IPS-NIHi7 (cell line): ENCODE data around the gene AP1B1.
"Not testable (repeated sequence)": the region's sequence is repeated elsewhere in the genome, so short reads cannot be mapped to it uniquely, and the experiment has no call there.

Experiments used
- DNase-seq: peaks from one replicate; pipeline ENCODE4 v3.0.0; 2012; ENCODE audit warnings: mixed read lengths; ENCODE audit errors: extremely low spot score

The AP1B1 gene

DNA sequence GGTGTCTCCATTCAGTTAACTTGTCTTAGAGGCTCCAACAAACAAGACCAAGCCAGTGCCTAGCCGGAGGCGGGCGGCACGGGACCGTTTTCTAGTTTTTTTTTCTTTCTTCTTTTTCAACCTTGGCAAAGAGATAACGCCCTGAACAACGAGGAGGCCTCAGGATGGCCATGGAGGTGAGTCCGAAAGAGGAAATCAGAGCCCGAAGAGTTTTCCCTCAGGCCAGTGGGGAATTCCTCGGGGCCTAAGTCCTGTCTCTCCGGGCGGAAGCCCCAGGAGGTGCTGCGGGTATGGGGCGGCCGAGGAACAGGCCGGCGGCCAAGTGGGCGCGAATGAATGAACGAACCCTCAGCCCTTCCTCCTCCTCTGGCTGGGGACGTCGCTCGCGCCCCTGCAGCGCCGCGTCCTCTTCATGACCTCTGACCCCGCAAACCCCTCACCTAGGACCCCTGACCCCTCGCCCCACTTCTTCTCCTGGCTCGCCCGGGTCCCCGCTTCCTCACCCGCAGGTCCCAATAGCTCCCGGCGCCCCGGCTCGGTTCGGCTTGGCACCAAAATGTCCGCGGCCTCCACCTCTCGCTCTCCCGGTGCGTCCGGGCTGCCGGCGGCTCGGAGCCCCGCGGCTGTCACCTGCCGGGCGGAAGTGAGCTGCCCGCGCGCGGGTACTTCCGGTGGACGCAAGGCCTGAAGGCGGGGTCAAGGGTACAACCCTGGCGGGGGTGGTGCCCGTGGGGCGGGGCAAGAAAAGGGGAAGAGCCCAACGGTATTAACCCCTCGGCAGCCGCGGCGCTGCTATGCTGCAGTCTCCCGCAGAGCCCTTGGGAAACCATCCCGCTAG lies at the start of gene AP1B1:
AP1B1 (minus strand) TSS at position 650 of the 838 bp plus-strand sequence. CDS start 21,327 bp downstream, outside the sequence.
- DNase-seq: peak; percentile 99

DNA sequence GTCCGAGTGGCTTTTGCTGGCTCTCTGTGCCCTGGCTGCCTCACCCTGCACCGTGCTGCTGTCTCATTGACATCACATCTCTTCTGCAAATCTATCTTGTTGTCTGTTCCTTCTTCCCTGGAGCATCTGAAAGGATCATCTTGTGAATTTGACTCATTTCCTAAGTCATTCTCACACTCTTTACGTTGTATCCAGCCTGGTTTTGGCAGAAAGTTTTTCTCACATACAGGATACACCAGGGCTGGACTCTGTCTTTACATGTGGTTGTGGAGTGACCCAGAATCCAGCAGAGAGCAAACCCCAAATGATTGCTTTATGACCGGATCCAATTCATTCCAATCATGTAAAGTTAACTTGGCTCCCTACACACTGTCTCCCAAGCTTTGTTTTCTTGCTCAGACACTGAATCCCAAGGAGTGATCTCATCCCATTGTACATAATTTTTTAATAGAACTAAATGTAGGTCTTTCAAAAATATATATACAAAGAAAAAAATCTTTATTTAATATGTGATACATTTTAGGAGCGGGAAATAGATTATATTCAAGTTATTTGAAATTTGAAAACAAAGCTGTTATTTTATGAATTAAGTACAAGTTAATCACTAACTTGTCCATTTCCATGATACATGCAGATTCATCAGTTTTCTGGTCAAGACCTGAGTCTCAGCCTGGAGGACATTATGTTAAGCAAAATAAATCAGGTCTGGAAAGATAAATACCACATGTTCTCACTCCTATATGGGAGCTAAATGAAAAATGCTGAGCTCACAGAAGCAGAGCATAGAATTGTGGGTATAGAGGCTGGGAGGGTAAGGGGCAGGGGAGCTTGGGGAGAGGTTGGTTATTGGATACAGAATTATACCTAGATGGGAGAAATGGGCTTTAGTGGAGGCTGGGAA lies 47.1 kb upstream of the AP1B1 start:
- no peak for DNase-seq

DNA sequence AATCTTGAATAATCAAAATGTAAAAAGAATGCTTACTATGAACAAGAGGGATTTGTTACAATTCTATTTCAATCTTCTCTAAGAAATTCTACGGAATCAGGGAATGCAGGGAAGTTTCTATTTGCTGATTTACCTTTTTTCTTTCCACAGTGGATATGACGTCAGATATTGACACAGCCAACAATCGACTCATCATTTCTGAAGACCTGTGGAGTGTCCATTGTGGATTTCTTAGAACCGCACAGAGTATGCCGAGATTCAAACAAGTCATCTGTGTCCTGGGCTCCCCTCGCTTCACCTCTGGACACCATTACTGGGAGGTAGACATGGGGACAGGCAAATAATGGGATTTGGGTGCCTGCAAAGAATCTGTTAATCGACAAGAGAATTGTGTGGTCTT lies 45.9 kb upstream of the AP1B1 start:
- no peak for DNase-seq

DNA sequence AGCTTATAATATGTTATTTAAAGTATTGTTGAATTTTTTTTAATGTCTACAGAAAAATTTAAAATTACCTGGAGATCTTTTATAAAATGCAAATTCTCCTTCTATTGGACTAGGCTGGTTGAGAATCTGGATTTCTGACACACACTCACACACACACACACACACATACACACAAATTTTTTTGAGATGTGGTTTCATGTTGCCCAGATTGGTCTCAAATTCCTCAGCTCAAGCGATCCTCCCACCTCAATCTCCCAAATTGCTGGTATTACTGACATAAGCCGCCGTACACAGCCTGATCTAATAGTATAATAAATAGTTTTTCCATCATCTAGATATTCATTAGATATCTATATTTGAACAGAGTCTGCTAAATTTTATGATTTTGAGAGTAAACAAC lies 45.5 kb upstream of the AP1B1 start:
- no peak for DNase-seq

DNA sequence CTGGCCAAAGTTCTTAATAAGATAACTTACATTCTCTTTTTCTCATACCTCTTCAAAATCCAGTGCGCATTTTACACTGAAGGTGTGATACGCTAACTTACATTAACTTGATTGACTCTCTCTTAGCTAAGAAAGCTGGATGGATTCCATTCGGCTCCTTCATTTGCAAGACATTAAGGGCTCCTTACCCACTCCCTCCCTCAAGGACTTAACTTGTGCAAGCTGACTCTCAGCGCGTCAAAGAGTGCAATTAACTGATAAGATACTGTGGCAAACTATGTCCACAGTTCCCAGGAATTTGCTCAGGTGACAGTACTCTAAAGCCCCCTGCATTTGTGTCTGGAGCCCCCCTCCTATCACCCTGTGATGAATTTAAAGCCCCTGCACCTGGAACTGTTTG lies 43.6 kb upstream of the AP1B1 start:
- no peak for DNase-seq

DNA sequence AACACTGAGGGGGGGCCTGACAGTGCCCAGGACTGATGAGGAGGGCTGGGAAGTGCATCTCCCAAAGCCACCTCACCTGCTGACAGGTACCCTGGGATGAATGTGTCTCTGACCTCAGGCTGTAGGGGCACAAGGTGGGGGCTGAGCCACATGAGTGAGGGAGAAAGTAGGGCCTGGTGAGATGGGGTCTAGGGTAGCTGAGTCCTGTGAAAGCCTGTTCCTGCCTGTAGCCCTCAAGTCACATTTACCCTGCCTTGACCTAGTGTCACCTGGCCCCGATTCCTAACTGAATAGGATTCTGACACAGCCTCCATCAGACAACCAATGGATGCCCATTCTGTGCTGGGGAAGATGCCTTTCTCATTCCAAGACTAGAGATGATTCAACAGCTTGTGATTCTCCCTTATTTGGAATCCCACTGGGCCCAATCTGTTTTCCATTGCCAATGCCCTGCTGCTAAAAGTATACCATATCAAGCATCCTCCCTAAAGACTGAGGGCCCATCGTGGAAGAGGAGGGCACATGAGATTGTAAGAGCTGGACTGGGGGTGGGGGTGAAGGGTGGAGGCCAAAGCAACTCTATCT lies 38.9 kb upstream of the AP1B1 start:
- DNase-seq: no peak

DNA sequence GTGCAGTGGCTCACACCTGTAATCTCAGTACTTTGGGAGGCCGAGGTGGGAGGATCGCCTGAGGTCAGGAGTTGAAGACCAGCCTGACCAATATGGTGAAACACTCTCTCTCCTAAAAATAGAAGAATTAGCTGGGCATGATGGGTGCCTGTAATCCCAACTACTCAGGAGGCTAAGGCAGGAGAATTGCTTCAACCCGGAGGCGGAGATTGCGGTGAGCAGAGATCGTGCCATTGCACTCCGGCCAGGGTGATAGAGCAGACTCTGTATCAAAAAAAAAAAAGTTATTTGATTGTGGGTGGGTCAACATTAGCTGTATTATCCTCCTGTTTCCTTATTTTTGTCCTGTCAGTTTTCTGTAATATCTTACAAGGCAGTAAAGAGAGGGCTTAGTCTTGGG lies 38.1 kb upstream of the AP1B1 start:
- no peak for DNase-seq

DNA sequence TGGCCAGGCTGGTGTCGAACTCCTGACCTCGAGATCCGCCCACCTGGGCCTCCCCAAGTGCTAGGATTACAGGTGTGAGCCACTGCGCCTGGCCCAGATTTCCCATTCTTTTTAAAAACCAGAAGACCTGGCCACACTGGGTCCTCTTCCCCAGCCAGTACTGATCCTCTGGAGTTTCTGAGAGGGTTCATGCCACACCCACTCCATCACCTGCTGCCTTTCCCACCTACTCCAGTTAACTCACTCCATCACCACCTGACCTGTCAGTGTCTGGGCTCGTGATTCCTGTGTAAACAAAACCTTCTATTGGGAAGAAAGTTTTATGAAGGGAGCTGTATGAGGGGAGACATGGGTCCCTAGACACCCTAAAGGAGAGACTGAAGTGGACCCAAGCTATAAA lies 30.3 kb upstream of the AP1B1 start:
- DNase-seq: not testable (repeated sequence)

DNA sequence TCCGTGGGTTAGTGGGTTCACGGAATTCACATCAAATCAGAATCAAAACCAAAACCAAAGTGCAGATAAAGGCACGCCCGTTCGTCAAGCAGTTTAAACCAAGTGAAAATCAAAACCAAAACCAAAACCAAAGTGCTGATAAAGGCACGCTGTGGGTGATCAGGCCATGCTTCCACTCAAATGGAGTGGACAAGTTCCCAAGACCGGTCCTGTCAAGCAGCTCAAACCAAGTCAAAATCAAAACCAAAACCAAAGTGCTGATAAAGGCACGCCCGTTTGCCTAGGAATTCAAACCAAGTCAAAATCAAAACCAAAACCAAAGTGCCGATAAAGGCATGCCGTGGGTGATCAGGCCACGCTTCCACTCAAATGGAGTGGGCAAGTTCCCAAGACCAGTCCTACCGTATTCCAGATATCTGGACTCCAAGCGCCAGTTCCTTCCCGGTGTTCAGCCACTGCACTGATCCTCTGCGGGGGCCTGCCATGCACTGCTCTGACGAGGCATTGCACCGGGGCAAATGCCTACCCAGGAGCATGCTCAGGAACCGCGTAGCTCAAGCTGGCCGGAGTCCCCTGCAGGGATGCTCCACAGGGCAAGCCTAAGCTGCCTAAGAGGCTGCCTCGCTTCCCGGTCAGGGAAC lies 26.7 kb upstream of the AP1B1 start:
- not testable (repeated sequence) for DNase-seq

DNA sequence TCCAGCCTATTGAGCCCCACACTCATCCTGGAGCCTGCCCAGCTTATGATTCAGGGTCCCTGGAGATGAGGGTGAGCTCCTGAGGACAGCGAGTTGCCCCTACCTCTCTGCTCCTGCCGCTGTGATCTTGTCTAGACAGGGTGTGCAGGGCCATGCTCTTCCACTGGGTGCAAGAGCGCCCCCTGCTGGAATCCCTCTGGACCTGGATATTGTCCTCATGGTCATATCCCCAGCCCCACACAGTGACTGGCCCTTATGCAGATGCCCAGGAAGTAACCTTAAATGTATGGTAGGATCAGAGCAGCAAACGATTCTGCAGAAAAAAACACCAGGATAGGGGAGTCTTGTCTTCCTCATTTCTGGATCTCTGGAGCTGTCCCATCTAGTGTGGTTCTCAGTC lies 24.4 kb upstream of the AP1B1 start:
- not testable (repeated sequence) for DNase-seq

DNA sequence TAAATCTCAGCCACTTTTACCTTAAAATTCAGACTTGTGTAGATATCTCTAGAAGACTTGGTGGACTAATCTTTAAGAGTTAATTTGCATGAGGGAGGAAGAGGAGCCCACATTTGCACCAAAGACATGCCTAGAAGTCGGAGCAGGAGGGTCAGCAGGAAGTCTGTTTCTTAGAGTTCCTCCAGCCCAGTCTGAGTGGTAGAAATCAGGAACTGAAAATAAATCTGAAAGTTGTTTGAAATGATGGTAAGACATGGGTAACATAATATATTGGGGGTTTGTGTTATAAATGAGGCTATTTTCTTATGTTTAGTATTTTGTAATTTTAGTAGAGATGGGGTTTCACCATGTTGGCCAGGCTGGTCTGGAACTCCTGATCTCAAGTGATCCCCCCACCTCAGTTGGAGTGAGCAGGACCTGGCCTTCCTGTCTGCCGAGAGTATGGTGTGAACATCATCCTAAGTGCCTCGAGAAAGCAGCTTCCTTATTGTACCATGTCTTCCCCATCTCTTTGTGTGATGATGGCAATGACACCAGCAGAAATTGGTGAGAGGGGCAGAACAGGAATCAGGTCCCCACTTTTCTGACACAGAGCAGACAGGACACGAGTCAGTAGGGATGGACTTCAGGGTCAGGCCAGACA lies 23.3 kb upstream of the AP1B1 start:
- not testable (repeated sequence) for DNase-seq

DNA sequence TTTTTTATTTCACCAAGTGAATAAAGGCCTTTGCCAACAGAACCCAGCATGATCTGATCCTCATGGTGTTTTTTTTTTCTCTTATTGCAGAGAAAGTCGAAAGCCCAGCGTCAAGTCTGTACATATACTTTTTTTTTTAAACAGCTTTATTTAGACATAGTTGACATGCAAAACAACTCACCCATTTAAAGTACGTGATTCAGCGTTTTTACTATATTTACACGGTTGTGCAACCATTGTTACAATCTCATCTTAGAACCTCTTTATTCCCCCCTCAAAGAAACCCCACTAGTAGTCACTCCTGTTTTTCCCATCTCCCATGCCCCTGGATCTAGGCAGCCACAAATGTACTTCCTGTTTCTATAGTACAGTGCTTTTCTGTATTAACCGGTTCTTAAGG lies 20.6 kb upstream of the AP1B1 start:
- no peak for DNase-seq

DNA sequence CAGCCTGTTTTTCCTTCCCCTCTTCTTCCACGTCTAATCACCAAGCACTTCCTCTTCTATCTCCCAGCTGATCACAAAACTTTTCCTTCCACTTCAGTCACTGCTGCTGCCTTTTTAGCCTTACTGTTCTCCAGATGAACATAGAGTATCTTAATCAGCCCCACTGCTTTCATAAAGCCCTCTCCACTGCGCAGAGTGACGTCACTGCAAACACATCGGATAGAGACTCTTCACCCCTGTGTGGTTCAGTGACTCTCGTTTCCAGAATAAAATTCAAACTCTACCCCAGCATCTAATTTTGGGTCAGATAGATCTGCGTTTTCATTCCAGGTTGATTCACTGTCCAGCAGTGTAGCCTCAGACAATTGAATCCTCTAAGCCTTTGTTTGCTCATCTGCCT lies 13.2 kb upstream of the AP1B1 start:
- not testable (repeated sequence) for DNase-seq

DNA sequence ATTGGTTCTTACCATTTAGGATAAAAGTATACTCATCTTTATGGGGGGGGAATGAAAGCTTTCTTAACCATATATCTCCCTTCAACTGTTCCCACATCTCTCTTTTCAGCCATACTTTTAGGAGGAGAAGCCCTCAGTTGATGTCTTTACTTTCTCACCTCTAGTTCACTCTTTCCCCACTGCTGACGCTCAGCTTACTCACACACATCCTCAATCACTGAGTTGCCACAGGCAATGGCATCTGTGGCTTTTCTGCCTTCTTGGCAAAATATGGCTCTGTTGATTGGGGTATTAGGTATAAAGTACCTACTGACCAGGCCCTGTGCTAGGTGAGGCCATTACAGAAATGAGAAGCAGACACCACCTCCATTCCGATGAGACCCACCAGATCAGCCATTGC lies 12.2 kb upstream of the AP1B1 start:
- DNase-seq: no peak

DNA sequence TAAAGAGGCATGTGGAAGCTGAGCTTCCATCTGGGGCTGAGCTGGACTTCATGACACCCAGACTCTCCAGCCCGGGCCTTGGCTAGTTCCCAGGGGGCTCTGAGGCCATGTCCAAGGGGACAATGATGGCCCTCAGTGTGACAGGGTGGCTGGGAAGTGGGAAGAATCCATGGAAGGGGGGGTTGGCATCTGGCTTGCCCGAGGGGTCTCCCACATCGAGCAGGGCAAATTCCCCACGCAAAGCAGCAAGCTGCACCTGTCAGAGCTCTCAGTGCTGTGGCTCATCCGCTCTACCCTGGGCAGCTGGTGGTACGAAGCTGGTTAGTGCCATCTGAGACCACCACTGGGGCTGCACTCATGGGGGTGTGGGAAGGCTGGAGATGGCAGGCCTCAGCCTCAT lies 9.4 kb upstream of the AP1B1 start:
- no peak for DNase-seq

DNA sequence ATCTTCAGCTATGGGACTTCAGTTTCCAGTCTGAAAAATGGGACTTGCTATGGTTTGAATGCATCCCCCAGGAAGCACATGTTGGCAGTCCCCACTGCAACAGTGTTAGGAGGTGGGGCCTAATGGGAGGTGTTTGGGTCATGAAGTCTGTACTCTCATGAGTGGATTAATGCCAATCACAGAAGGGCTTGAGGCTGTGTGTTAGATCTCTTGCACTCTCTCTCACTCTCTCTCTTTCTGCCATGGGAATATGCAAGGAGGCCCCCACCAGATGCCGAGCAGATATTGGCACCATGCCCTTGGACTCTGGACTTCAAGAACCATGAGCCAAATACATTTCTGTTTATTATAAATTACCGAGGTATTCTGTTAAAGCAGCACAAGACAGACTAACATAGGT lies 7.8 kb upstream of the AP1B1 start:
- DNase-seq: no peak

DNA sequence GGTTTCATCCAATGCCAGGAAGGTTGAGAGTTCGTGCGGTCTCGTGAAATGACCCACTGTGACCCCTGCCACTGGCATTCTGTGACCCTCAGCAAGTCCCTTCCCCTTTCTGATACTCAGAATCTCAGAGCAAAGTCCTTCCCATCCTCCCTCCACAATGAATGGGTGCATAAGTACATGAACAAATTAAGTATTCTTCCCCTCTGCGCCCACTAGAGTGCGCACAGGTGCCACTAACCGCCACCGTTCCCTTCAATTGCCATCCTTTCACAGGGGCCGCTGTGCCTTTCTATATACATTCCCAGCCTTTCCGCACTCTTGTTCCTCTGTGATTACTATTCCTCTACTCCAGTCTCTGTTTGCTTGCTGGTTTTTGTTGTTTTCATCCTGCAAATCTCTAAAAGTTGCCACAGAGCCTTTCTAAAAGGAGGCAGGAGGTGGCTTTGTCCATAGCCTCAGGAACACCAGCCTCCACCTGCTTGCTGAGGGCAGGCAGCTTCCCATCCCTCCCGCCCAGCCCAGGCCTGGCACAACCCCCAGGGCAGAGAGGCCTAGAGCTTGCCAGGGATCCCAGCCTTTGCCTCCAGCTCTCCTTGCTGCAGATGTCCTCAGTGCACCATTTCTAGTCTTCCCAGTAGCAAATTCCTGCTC lies 6.7 kb upstream of the AP1B1 start:
- peak; percentile 84 for DNase-seq

DNA sequence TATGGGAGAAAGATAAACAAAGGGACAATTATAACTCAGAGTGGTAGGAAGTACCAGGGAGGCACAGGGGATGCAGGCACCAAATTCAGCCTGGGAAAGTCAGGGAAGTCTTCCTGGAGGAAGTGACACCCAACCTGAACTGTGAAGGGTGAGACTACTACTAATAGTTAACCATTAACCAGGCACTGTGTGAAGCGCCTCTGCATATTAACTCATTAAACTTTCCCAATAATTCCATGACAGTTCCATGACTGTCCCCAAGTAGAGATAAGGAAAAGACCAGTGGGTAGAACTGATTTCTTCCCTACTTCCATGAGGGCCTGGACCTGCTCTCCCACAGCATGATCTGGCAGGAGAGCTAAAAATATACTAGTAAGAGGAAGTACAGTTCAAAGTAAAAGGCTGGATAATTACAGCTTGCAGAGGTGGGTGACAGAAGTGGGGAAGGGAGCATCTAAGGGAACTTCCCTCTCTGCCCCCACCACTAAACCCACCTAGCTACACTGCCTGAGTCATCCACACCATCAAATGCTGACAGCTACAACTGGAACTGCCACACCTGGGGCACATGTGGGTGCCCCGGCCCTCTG lies 4.7 kb upstream of the AP1B1 start:
- DNase-seq: no peak

DNA sequence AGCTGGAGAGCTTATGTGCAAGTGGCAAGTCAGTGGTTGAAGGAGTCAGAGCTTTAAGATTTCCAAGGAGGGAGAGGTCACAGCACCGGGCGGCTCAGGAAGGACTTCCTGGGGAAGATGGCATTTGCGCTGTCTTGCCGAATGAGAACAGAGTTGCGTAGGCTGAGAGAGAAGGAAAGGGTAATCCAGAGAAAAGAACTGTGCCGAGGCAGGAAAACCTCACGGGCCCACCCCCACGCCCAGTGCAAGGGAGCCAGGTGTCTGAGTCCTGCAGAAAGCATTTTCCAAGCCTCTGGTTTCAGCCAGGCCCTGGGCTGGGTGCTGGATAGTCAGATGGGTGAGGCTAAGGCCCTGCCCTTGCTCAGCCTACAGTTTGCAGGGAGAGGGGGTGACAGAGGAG lies 3.2 kb upstream of the AP1B1 start:
- DNase-seq: no peak

DNA sequence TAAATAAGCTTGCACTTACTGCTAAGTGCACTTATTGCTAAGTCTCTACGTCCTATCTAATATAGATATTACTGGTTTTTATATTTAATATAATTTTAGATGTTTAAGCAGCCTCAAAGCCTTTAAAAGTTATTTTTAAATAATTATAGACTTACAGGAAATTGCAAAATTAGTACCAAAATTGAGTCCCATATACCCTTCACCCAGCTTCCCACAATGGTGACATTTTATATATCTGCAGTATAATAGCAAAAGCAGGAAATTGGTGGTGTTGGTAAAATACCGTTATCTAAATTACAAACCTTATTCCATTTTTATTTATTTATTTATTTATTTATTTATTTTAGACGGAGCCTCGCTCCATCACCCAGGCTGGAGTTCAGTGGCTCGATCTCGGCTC lies 1.9 kb upstream of the AP1B1 start:
- DNase-seq: no peak

DNA sequence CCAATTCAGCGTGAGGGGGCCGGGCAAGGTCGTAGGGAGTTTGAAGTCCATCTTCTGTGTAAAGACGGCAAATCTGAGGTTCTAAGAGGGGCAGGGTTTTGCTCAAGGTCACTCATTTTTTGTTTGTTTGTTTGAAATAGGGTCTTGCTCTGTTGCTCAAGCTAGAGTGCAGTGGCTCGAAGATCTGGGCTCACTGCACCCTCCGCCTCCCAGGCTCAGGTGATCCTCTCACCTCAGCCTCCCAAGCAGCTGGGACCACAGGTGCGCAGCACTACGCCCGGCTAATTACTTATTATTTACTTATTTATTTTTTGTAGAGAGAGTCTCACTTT lies 355 bp upstream of the AP1B1 start:
- DNase-seq: no peak
